HG03060 (cell line): ENCODE data around the gene LDLRAD3.

Experiments used
- ATAC-seq: cut with Tn5 transposase; IDR thresholded peaks from one replicate; pipeline ENCODE4 v1.9.1; 2021; ENCODE audit warnings: low read depth, moderate number of reproducible peaks; ENCODE audit not compliant: unreplicated experiment

Gene LDLRAD3

GRCh38 chr11:36013950-36014897 is 70.4 kb downstream of the LDLRAD3 start:
- no peak for ATAC-seq

GRCh38 chr11:36014898-36015665 is 71.2 kb downstream of the LDLRAD3 start:
- ATAC-seq, result no peak

- ATAC-seq, result no peak
These were observed 71.9 kb downstream of the LDLRAD3 start for GRCh38 chr11:36015799-36016198.

- no peak for ATAC-seq
These were observed 72.4 kb downstream of the LDLRAD3 start for GRCh38 chr11:36016263-36016662.

- no peak for ATAC-seq
These were observed 72.8 kb downstream of the LDLRAD3 start for GRCh38 chr11:36016709-36017108.

GRCh38 chr11:36019005-36019596 is 75.2 kb downstream of the LDLRAD3 start:
- ATAC-seq, result no peak

GRCh38 chr11:36019722-36020121 is 75.9 kb downstream of the LDLRAD3 start:
- no peak for ATAC-seq

- no peak for ATAC-seq
These were observed 79.0 kb downstream of the LDLRAD3 start for GRCh38 chr11:36022882-36023281.

- ATAC-seq, result no peak
These were observed 80.1 kb downstream of the LDLRAD3 start for GRCh38 chr11:36023922-36024321.

GRCh38 chr11:36024716-36025115 is 80.9 kb downstream of the LDLRAD3 start:
- no peak for ATAC-seq

- no peak for ATAC-seq
These were observed 82.6 kb downstream of the LDLRAD3 start for GRCh38 chr11:36026315-36026968.

- no peak for ATAC-seq
These were observed 83.9 kb downstream of the LDLRAD3 start for GRCh38 chr11:36027731-36028130.

GRCh38 chr11:36029616-36030015 is 85.8 kb downstream of the LDLRAD3 start:
- ATAC-seq, result no peak

- no peak for ATAC-seq
These were observed 86.9 kb downstream of the LDLRAD3 start for GRCh38 chr11:36030731-36031281.

- ATAC-seq, result no peak
These were observed 89.4 kb downstream of the LDLRAD3 start for GRCh38 chr11:36033082-36033751.

- ATAC-seq, result no peak
These were observed 90.1 kb downstream of the LDLRAD3 start for GRCh38 chr11:36033936-36034335.

GRCh38 chr11:36034551-36035331 is 90.9 kb downstream of the LDLRAD3 start:
- ATAC-seq, result no peak

- ATAC-seq, result no peak
These were observed 91.6 kb downstream of the LDLRAD3 start for GRCh38 chr11:36035454-36035853.

- no peak for ATAC-seq
These were observed 92.1 kb downstream of the LDLRAD3 start for GRCh38 chr11:36035999-36036398.
